Stimulated activated CD4-positive, alpha-beta T cell treated with anti-CD3 and anti-CD28 coated beads, Interleukin-2, amount 100 ng/mL, for 4 hours (primary cell): ENCODE data around the gene VDR.
"Not testable (repeated sequence)": the region's sequence is repeated elsewhere in the genome, so short reads cannot be mapped to it uniquely, and the experiment has no call there.

Experiments used
- DNase-seq: peaks from one replicate; pipeline ENCODE4 v3.0.0-alpha.2; 2020; ENCODE audit warnings: low read depth

The VDR gene

DNA sequence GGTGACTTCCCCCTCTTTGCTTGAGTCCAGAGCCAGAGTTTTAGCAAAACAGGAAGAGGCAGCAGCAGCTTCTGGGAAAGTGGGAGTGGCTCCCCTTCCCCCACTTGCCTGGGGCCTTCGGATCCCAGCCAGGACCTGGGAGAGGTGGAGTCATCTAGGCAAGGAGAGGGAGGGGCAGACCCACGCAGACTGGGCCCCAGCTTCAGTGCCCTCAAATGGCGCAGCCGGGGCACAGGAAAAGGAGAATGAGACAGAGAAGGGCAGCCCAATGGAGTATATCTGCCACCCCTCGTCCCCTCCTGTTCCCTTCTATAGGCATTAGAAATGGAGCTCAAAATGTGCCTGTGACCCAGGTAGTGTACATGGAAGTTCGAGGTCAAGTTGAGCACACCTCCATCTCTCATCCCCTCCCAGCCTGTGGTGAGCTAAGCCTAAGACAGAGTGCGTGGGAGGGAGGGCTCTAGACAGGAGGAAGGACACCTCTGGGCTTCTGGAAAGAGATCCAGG lies 75.8 kb downstream of the VDR start:
- DNase-seq: no peak

DNA sequence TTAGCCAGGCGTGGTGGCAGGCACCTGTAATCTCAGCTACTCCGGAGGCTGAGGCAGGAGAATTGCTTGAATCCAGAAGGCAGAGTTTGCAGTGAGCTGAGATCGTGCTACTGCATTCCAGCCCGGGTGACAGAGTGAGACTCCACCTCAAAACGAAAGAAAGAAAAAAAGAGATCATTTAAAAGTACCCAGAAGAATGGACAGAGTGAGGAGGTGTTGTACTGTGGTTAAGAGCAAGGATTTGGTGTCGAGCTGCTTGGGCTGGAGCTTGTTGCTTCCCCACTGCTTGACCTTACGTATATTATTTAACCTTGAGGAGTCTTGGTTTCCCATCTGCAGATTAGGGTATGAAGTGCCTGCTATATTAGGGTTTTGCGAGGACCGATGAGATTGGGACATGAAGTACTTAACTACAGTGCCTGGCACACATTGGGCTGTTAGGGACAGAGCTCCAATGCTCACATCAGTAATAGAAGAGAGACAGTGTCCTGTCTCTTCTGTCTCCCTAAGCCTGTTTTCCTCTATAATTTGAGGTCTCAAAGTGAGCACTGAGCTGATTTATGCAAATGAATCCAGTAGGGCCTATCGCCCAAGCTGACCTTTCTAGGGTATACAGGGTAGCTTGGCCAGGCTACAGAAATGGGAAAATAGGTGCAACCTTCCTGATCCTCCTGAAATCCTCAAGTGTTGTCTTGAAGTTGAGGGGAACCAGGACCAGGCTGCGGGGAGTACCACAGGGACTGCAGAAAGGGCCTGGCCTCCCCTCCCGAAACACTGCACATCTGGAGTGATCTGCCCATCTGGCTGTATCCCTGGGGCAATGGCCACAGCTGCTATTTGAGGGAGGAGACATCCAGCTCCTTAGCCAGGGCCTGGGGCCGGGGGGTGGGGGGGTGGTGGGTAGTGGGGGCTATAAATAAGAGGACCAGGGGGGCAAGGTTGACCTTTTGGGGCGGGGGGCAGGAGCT lies 76.5 kb downstream of the VDR start:
- DNase-seq: no peak

DNA sequence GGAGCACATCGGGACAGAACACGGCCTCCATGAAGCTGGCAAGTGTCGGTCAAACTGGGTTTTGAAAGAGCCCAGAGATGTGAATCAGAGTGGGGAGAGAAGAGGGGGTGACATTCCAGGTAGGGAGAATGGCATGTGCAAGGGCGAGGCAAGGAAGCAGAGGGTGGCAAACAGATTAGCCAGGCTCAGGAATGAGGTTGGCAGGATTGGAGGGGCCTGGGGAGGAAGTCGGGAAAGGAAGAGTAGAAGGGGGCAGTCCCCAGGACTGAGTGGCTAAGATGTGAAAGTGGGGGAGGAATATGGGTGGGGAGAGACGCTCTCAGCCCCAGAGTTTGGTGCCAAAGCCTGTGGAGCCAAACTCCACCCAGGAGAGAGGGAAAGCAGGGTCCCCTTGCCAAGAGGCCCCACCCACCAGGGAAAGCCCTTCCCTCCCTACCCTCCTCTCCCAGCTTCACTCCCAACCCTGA lies 79.6 kb downstream of the VDR start:
- DNase-seq: no peak

DNA sequence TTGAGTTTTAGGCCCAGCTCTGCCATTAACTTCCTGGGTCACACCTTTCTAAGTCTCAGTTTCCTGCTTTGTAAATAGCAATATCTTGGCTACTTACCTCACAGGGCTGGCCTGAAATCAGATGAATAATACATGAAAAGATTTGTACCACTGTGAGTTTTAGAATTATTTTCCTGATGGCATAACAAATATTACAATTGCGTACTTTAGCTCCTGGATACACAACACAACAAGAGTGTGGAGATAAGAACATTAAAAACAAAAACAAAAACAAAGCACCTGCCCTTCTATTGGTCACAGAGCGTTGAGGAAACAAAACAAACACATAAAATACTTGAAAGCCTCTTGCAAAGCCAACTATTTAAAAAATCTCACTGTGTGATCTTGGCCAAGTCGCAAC lies 80.2 kb downstream of the VDR start:
- DNase-seq: no peak

DNA sequence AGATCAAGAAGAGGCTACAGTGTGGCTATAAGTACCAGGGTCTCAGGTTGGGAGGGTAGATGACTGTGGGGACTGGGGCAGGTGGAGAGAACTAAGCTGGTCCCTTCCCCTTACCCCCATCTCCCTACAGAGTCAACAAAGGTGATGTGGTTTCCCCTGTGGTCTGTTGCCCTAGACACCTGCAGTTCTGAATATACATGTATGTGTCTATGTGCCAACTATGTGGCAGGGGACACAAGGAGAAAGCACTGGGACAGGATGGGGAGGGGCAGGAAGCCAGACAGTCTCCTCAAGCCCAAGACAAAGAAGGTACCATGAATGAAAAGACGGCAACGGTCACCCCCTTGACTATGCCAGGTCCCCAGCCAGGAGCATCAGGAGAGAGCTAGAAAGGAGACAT lies 80.6 kb downstream of the VDR start:
- no peak for DNase-seq

DNA sequence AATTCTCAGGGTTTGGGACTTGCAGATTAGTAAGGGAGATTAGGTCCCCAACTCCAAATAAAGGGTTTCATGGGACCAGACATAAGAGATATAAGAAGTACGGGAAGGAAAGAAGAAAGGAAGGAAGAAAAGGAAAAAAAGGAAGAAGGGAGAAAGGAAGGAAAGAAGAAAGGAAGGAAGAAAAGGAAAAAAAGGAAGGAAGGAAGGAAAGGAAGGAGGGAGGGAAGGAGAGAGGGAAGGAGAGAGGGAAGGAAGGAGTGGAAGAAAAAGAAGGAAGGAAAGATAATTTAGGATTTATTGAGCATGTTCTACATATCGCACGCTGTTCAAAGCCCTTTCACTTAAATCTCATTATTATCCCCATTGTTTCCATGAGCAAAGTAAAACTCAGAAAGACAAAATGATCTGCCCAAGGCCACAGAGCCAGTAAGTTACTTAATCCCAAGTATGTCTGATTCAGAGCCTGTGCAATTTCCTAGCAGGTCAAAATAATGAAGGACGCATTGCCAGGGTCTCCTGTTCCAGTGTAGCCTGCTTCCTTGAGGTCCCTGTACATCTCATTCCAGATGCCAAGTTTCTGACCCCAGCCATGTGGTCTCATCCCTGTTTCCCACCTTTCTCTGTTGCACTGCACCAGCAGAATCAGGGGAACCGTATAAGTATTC lies 81.2 kb downstream of the VDR start:
- no peak for DNase-seq

DNA sequence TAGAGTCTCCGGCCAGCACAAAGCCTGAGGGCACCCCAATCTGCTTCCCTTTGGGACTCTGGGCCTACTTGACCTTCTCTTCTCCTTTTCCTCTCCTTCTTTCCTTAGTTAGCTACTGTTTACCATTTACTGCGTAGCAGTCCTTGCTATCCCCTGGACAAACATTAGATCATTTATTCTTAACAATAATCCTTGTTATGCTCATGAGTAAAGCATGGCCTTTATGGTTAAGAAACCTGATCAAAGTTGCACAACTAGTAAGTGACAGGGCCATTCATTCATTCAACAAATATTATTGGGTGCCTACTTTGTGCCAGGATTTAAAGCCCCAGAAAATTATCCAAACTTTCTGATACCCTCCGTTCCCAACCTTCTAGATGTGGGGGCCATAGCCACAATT lies 81.9 kb downstream of the VDR start:
- DNase-seq: no peak

DNA sequence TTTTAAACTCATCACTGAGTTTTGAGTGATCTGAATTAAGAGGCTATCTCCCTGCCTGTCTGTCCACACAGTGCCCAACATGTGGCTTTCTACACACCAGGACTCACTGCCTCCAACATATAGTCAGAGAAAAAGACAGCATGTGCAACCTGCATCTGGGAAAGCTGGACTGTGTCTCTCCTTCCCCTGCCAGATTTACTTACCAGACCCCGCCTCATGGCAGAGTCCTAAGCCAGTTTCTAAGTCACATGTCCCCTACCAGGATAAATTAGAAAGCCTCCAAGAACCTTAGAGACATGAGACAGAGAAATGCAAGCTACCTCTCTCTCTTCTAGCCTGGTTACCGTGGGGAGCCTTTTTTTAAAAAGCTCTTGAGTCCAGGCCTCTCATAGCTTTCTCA lies 82.4 kb downstream of the VDR start:
- DNase-seq: no peak

DNA sequence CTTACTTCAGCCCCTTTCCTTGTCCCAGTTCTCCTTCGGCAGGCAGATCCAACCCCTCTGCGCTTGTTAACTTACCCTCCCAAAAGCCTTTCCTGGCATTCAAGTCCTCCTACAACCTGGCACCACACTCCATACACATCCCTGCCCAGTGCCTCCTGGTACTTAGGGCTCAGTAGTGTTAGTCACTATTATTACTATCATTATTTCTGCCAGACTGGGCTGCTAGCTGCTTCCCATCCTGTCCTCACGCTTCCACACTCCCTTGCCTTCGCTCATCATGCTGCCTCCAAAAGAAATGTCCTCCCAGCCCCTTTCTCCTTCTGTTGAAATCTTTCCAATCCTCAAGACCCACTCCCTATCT lies 83.5 kb downstream of the VDR start:
- no peak for DNase-seq

DNA sequence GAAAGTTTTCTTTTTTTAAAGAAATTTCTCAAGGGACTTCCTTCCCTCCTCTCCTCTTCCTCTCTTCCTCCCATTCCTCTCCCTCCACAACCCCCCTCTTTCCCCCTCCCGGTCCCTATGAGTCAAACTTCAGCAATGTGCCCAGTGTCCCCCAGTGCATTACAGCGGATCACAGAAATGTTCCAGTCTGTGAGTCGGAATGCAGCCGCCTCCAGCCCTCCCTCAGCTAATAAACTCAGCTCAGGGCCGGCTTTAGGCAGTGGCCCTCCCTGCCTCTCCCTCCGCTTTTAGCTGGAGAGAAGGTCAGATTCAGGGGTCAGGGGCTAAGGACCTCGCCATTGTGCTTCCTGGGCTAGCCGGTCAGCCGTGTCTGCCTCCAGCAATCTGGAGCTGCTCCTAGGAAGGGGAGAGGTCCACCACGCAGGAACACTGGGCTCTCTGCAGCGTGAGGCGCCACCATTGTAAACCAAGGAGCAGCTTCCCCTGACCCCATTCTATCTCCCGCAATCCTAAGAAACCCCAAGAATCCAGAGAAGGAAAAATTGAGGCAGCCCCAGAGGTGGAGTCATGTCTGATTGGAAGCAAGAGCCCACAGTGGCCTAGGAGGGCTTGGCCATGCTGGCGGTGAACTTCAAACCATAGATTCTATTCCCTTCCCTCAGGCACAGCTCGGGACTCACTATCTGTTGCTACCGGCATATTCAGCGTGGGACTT lies 84.0 kb downstream of the VDR start:
- no peak for DNase-seq

DNA sequence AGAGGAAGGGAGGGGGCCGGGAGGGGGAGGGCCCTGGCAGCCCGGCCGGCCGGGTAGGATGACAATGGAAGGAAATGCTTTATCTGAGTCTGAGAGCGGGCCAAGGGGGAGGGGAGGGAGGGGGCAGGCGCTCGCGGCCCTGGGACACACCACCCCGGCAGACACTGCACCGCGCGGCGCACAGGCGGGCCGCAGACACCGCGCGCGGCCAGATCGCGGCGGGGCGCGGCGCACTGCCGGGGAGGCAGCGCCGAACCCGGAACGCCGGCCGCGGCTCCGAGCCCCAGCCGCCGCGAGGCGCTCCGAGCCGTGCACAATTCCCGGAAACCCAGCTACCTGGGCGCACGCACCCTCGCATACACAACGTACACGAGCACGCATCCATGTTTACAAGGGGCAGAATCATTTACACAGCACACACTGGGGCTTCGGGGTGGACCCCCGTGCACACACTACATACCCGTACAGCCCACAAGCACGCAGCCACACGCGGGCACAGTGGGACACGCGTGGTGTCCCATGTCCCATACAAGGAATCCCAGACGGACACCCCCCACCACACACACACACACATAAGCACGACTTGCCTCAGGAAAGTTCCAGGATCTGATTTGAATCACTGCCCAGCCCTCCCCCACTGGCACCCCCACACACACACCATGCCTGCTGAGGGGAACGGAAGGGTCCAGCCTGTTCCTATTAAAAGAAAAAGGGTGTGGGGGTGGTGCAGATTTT lies 84.7 kb downstream of the VDR start, which contains the start of gene HDAC7:
TSS of gene HDAC7 (minus strand) at position 8 of the 735 bp plus-strand sequence. CDS start 118 bp downstream, outside the sequence.
- peak; percentile 65 for DNase-seq

DNA sequence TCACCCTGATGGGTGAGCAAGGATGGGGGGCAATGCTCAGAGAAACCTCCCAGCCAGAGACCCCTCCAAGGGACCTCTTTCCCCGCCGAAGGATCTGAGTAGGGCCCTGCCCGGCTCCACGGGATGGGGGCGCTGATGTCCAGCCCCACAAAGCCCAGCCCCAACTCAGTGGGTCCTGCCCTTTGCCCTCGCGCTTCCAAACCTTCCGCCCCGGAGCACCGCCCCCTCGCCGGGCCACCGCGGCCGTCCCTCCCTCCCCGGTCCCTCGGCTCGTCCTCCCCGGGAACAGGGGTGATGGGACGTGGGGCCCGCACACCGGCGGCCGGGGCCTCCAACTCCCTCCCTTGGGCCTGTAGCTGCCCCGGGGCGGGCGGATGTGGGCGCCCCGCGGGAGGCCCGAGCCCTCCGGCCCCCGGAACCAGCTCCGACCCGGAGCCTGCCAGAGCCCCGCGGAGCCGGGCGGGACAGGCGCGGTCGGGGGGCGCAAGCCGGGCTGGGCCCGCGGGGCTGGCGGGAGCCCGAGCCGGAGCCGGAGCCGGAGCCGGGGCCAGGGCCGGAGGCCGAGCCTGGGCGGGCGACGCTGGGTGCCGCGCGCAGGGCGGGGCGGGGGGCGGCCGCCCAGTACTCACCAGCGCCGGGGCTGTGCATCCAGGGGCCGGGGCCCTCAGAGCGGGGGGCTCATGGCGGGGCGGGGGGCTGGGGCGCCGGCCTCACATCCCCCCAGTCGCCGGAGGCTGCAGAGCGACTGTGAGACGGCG lies 85.5 kb downstream of the VDR start:
- DNase-seq: no peak

DNA sequence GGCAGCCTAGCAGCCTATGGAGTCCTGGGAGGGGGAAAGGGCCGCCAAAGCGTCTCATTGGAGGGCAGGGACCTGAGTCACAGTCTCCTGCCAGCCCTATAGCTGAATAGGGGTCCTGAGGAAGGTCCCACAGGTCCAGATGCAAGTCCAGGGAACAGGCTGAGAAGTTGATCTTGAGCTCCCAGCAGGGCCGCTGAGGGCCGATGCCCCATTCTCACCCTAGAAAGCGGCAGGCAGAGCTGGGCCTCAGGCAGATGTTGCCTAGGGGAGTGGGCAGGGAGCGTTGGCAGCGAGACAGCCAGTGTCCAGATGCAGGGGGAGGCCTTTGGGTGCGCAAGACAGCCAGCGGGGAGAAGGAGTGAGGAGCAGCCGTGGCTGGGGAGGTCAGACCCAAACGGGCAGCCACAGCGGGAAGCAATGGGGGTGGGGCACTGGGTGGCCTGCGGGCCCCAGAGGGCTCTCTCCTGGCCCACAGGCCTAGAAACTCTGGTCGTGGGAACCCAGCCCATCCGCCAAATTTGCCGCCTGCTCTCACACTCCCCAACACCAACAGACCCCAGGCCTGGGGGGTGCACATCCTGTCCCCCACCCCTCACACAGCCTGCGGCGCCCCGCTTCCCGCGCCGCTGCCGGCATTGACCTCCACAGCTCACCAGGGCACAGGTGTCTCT lies 86.2 kb downstream of the VDR start:
- no peak for DNase-seq

DNA sequence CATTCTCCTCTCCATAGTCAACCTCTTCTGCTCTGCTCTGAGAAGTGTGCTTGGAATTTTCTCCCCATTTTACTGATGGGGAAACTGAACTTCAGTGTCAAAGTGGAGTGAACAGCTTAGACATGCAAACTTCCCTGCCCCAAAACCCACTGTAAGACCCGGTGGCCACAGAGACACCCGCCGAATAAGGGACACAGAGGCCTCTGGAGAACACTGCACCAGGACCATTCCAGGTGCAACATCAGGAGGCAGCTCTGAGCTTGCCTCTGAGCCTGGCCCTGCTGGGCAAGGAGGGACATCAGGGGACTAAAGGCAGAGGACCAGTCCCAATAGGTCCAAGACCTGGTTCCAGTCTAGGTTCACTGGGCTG lies 86.8 kb downstream of the VDR start:
- no peak for DNase-seq

DNA sequence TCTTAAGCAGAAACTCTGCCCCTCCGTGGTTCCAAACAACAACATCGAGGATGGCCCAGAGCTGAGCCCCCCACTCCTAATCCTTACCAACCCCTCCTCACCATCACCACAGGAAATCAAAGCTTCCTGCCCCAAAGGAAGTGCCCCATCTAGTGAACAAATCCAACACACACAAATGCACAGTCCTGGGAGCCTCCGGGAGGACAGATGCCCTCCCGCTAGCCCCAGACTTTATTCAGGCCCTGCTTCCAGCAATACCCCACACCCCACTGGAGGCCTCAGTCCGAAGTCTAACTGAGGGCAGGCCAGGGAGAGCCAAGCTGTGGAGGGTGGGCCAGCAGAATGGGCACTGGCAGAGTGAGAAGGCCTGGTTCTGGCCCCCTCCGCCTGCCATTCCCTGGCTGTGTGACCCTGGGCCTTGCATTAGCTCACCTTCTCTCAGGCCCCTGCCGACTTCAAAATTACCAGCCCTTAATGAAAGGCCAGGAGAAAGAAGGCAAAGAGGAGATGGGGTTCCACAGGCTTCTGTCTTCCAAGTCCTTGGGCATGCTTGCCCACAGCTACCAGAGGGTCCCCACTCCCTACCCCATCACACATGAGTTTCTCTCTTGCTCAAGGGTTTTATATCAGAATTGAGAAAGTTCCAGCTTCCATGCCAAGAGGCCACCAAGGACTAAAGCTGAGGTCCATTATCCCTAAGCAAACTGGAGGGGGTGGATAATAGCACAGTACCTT lies 87.4 kb downstream of the VDR start:
- DNase-seq: no peak

DNA sequence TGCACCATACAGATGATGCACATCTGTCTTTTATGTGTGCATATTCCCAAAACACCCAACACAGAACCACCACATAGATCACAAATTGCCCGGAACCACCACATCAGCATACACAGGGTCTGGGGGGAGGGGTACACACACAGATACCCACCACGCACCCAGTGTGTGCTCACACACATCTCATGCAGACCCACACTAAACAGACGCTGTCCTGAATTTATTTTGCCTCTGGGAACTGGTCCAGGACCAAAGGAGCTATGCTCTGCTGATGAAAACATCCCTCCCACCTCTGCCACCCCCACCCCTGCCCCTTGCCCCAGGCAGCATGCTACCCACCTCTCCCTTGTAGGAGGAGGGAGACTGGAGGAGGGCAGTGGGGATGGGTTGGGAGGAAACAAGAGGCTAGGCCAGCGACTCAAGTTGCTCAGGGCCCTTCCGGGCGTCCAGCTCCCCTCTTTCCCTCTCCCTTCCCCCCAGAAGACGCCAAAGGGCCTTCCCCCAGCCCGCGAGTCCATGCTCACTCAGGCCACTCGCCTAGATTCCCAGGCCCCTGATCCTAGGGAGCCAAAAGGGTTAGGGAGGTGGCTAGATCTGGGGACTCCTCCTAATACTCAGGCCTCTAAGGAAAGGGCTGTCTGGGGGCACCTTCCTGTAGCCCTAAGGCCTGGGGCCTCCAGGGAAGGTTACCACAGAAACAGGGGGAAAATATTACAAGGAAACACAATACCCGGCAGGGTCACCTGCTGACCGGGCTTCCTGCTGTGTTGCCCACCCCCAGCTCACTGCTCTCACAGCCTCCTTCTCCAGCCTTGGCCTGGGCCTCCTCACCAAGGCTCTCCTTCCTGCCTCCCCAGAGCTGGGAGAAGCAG lies 88.2 kb downstream of the VDR start:
- DNase-seq: no peak

DNA sequence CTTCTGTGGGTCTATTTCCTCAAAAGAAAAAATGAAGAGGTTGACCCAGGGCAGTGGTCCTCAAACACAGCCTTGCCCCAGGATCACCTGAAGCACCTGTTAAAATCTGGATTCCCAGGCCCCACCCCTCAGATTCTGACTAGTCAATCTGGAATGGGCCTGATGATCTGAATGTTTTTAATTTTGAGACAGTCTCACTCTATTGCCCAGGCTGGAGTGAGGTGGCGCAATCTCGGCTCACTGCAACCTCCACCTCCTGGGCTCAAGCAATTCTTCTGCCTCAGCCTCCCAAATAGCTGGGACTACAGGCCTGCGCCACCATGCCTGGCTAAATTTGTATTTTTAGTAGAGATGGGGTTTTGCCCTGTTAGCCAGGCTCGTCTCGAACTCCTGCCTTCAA lies 89.3 kb downstream of the VDR start:
- DNase-seq: not testable (repeated sequence)

DNA sequence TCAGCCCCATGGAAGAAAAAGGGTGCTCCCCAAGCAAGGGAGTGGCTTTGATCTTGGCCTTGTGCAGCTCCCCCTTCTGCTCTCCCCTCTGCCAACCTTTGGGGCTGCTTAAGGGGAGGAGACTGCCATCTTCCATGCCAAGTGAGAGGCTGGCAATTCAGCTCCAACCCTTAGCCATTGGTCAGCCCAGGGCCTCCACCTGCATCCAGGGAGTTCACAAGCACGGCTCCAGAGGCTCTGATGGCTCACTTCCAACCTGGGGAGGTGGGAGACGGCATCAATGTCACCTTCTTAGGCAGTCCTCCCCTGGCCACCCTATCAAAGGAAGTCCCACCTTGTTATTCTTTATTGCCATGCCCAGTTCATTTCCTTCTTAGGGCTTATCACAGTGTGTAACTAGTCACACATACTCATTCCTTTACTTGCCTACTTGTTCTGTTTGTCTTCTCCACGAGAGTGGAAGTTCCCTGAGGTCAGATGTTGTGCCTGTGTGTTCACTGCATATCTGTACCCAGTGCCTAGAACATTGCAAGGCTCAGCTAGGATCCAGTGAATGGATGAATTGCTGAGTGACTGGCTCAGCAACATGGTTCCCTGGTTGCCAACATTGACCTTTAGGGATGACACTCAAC lies 90.1 kb downstream of the VDR start:
- no peak for DNase-seq
